Muscle layer of duodenum (tissue), 2 donors: ENCODE data around the gene RNF224.

ENCODE experiments used
- H3K27ac ChIP-seq: one replicate; pipeline ENCODE4 v1.7.0; 2013; ENCODE audit warnings: mild to moderate bottlenecking, low read length
- H3K27me3 ChIP-seq: one replicate; pipeline ENCODE4 v1.7.0; 2013; ENCODE audit warnings: low read depth, mild to moderate bottlenecking, control low read depth, low read length
- H3K36me3 ChIP-seq, 2 donors: one replicate each; pipeline ENCODE4 v1.7.0; 2013; ENCODE audit warnings: low read length in 2 of 2, control low read depth in 1 of 2, mild to moderate bottlenecking in 1 of 2; ENCODE audit not compliant: insufficient read depth in 2 of 2, control insufficient read depth in 1 of 2
- H3K4me1 ChIP-seq, 2 donors: one replicate each; pipeline ENCODE4 v1.7.0; 2013; ENCODE audit warnings: low read length in 2 of 2, mild to moderate bottlenecking in 2 of 2, control low read depth in 1 of 2, moderate library complexity in 1 of 2; ENCODE audit not compliant: insufficient read depth in 2 of 2, control insufficient read depth in 1 of 2
- H3K4me3 ChIP-seq, 2 donors: one replicate each; pipeline ENCODE4 v1.7.0; 2013; ENCODE audit warnings: low read length in 2 of 2, low read depth in 1 of 2, mild to moderate bottlenecking in 1 of 2
- H3K9me3 ChIP-seq, 2 donors: one replicate each; pipeline ENCODE4 v1.7.0; 2013; ENCODE audit warnings: low read length in 2 of 2, control low read depth in 1 of 2, mild to moderate bottlenecking in 1 of 2; ENCODE audit not compliant: control insufficient read depth in 1 of 2
- donor health status: healthy.

The RNF224 gene

DNA sequence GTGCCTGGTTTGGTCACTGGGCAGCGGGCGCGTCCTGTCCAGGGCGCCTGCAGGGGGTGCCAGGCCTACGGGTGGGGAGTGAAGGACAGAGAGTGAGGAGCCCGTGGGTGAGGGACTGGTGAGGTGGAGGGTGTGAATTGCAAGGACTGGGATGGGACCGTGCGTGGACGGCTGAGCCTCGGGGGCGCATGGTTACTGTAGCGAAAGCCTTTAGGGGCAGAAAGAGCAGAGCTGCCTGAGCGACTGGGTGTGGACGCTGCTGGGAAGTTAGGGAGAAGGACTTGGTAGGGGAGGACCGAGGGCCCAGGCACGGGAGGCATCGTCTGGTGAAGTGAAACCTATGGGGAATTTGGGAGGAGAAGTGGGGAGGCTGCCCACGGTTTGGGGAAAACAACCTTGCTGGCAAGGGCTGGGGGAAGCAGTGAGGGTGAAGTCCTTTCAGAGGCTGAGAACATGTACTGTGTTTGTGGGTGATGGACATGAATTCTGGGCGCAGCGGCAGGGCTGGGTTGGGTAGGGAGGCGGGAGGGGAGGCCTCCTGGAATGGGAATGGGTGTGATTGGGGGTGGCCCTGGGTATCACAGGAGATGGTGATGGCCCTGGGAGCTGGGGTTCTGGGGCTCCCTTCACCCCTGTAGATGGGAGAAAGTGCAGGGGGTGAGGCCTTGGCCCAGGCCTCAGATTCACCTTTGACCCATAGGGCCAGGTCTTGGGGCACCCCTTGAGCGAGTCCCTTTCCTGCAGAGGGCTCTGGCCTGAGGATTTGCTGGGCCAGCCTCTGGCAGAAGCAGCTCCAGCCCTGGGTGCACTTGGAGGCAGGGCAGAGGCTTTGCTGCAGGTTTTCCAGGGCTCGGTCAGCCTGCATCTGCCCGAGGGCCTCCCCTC lies 48.5 kb downstream of the RNF224 start:
- H3K27ac ChIP-seq = no peak overlapping the region
- H3K4me1 ChIP-seq = peaks cover 8 to 22% of the 10 kb centered on the region in 2 donors
- no peaks in the 10 kb centered on the region for H3K27me3 ChIP-seq
- H3K4me3 ChIP-seq = no peak overlapping the region
- H3K36me3 ChIP-seq = peaks cover 4 to 32% of the 10 kb centered on the region in 2 donors
- H3K9me3 ChIP-seq = no peaks in the 10 kb centered on the region

DNA sequence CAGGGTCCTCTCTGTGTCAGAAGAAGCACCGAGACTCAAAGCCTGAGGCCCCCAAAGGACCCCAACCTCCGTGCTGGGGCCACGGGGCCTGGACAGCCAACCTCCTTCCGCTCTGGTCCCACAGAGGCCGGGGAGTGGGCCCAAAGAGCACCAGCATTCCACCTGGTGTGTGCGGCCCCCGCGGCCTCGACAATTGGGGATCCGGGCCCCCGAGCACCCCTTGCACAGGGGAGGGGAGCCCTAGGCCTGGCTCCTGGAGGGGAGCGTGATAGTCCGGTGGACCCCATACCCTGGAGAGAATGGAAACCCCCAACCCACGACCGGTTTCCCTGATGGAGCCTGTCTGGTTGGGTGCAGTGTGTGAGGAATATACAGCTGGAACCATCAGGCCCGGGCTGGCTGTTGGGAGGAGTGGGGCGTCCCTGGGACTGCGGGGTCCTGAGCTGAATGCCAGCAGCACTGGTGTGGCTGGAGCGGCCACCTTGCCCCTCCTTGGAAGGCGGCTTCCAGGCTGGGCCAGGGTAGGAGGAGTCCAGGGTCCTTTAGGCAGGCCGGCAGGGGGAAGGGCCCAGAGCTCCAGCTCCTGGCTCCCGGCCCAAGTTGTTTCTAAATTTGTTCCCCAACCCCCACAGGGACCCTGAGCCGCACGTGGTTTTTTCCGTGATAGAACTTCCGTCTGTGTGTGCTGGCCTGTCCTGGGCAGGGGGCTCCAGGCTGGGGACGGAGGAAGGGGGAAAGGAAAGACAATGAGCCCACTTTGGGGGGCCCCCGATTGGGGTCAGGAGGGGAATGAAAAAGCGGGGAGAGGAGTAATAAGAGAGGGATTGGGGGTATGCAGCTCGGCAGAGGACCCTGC lies 49.4 kb downstream of the RNF224 start:
- H3K4me3 ChIP-seq = peak overlapping the region; percentile 50 to 64
- peaks cover 8 to 26% of the 10 kb centered on the region in 2 donors for H3K4me1 ChIP-seq
- H3K9me3 ChIP-seq = no peaks in the 10 kb centered on the region
- H3K36me3 ChIP-seq = peaks cover 4 to 26% of the 10 kb centered on the region in 2 donors
- no peaks in the 10 kb centered on the region for H3K27me3 ChIP-seq
- peak overlapping the region; percentile 51 for H3K27ac ChIP-seq

DNA sequence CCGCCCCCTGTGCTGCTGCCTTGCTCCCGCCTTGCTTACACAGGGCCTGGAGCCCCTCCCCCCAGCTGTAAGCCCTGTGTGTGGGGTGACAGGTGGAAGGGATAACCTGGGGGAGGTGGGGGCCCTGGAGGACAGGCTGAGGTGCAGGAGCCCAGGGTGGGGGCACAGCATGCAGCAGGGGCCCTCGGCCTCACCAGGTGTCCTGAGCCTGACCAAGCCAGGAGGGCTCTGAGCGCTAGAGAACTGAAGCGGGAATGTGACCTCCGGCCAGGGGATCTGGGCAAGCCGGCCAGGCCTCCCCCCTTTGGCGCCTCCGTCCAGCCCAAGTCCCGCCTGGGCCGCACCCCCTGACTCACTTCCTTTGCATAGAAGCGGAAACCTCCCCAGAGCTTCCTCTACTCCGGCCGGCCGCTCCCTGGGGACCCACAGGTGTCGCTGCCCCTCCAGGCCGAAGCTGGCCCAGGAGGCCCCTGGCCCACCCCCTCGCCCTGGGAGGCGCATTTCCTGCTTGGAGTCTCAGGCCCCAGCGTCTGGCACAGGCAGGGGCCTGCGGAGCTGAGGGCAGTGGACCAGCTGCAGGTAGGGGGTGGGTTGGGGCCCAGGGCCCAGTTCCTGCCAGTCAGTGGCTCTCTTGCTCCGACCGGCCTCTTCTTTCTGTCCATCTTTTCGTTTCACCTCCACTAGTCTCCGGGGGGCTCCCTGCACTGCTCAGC lies 50.2 kb downstream of the RNF224 start, which contains the start of gene TOR4A:
TSS of gene TOR4A (plus strand) at position 398 of the 713 bp plus-strand sequence. CDS start 964 bp downstream, outside the sequence.
- Histone ChIP-seq H3K4me3 (peak within 1 kb of the TSS; percentile 50 to 64), H3K36me3 (peaks cover 0 to 19% of the 10 kb centered on the region in 2 donors), H3K4me1 (peaks cover 8 to 26% of the 10 kb centered on the region in 2 donors), H3K27ac (peak within 1 kb of the TSS; percentile 72), H3K27me3 (no peaks in the 10 kb centered on the region), H3K9me3 (no peaks in the 10 kb centered on the region)

DNA sequence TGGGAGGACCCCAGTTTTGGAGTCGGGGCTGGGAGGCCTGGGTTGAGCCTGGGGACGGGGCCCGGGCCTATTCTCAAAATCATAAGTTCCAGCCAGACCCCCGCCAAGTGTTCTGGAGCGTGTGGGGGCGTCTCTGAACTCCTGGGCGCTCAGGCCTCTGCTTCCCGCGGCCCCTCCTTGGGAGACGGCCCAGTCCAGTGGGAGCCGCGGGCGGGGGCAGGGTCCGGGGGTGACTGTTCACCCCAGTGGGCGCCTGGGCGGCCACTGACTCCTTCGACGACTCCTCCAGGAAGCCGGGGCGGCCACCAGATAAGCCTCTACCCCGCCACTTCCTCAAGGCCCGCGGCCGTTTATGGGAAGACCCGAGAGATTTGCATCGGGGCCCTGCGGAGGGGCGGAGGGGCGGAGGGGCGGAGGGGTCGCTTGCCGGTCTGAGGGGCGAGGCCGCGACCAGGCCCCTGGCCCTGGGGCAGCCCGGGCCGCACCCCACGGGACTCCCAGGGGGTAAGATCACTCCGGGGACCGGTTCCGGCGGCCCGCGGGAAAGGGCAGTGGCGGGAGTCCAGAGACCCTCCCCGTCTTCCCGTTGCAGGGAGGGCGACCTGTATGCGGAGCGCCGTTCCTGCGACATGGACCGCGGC lies 50.9 kb downstream of the RNF224 start:
- H3K27ac ChIP-seq = peak overlapping the region; percentile 72
- peak overlapping the region; percentile 50 to 64 for H3K4me3 ChIP-seq
- H3K9me3 ChIP-seq = no peaks in the 10 kb centered on the region
- peaks cover 0 to 12% of the 10 kb centered on the region in 2 donors for H3K36me3 ChIP-seq
- no peaks in the 10 kb centered on the region for H3K27me3 ChIP-seq
- H3K4me1 ChIP-seq = peaks cover 8 to 26% of the 10 kb centered on the region in 2 donors
